OCI-LY1 (cell line): ENCODE measurements around the gene KRTAP10-7.
"Not testable (repeated sequence)": the region's sequence is repeated elsewhere in the genome, so short reads cannot be mapped to it uniquely, and the experiment has no call there.

Experiments
- H2AFZ ChIP-seq: fragments of 200-600 bp; sonication (generic), shearing (Covaris generic); 2 replicates; pipeline ENCODE4 v1.6.0; 2014; ENCODE audit warnings: antibody characterized with exemption, mild to moderate bottlenecking, low read length
- H3F3A ChIP-seq: fragments of 200-600 bp; sonication (generic), shearing (Covaris generic); 2 replicates; pipeline ENCODE4 v1.6.0; 2014; ENCODE audit warnings: mild to moderate bottlenecking, antibody characterized with exemption, low read length, moderate library complexity; ENCODE audit not compliant: insufficient read depth
- H3K27ac ChIP-seq: fragments of 200-600 bp; sonication (generic); 2 replicates; pipeline ENCODE4 v1.5.1; 2014; ENCODE audit warnings: low read length, mixed run types, mild to moderate bottlenecking, low read depth; ENCODE audit not compliant: poor library complexity, severe bottlenecking
- H3K27me3 ChIP-seq: fragments of 200-600 bp; sonication (generic); 2 replicates; pipeline ENCODE4 v1.6.0; 2014; ENCODE audit warnings: antibody characterized with exemption, mild to moderate bottlenecking, low read length, moderate library complexity; ENCODE audit not compliant: insufficient read depth
- H3K36me3 ChIP-seq: fragments of 200-600 bp; sonication (generic); 2 replicates; pipeline ENCODE4 v1.6.1; 2014; ENCODE audit warnings: mild to moderate bottlenecking, antibody characterized with exemption, low read length, moderate library complexity, mixed read lengths; ENCODE audit not compliant: insufficient read depth
- H3K4me1 ChIP-seq: fragments of 200-600 bp; sonication (generic); 2 replicates; pipeline ENCODE4 v1.5.1; 2014; ENCODE audit warnings: mild to moderate bottlenecking, low read length, moderate library complexity; ENCODE audit not compliant: insufficient read depth, severe bottlenecking
- H3K4me2 ChIP-seq: fragments of 200-600 bp; sonication (generic), shearing (Covaris generic); 2 replicates; pipeline ENCODE4 v1.6.1; 2014; ENCODE audit warnings: low read length
- H3K4me3 ChIP-seq: fragments of 200-600 bp; sonication (generic); 2 replicates; pipeline ENCODE4 v1.5.1; 2014; ENCODE audit warnings: low read length, low read depth, mild to moderate bottlenecking, mixed read lengths; ENCODE audit not compliant: poor library complexity, severe bottlenecking
- H3K79me2 ChIP-seq: fragments of 200-600 bp; shearing (Covaris generic); 2 replicates; pipeline ENCODE4 v1.6.1; 2016; ENCODE audit warnings: mixed run types, low read length, mixed read lengths; ENCODE audit not compliant: insufficient read depth
- H3K9ac ChIP-seq: fragments of 200-600 bp; sonication (generic), shearing (Covaris generic); 2 replicates; pipeline ENCODE4 v1.6.1; 2014; ENCODE audit warnings: mild to moderate bottlenecking, low read length, mixed read lengths
- H3K9me2 ChIP-seq: fragments of 200-600 bp; sonication (generic), shearing (Covaris generic); 2 replicates; pipeline ENCODE4 v1.6.1; 2014; ENCODE audit warnings: low read depth, mild to moderate bottlenecking, low read length, mixed read lengths
- H3K9me3 ChIP-seq: fragments of 200-600 bp; shearing (Covaris generic); 2 replicates; pipeline ENCODE4 v1.6.1; 2014; ENCODE audit warnings: low read length, mixed read lengths
- H4K20me1 ChIP-seq: fragments of 200-600 bp; sonication (generic), shearing (Covaris generic); 2 replicates; pipeline ENCODE4 v1.6.0; 2016; ENCODE audit warnings: mild to moderate bottlenecking, low read length; ENCODE audit not compliant: insufficient read depth
- EZH2 ChIP-seq: fragments of 200-600 bp; sonication (generic), shearing (Covaris generic); IDR thresholded peaks from 2 replicates; pipeline ENCODE4 v1.8.0; 2017; ENCODE audit warnings: borderline replicate concordance, mixed run types, mild to moderate bottlenecking, antibody characterized with exemption, low read length, moderate library complexity, mixed read lengths
- TF ChIP-seq, protein P1 (sequence below): fragments of 200-600 bp; sonication (generic), shearing (Covaris generic); IDR thresholded peaks from 2 replicates; pipeline ENCODE4 v1.5.1; 2017; ENCODE audit warnings: mild to moderate bottlenecking, antibody characterized with exemption, low read length, moderate library complexity, mixed read lengths

The KRTAP10-7 gene

GRCh38 chr21:44637018-44637850, 36.8 kb downstream of the KRTAP10-7 start, which contains the start of gene KRTAP10-10:
KRTAP10-10 (plus strand) TSS chr21:44637356; CDS start chr21:44637418, 62 bp downstream.
- no peaks in the 10 kb centered on the region for H3F3A ChIP-seq
- no peaks in the 10 kb centered on the region for H3K79me2 ChIP-seq
- no peak within 1 kb of the TSS for H3K27ac ChIP-seq
- 0 out of 2 replicates have a peak, but pooled peaks cover under 1% of the 10 kb centered on the region for H3K9me3 ChIP-seq
- no peaks in the 10 kb centered on the region for H3K27me3 ChIP-seq
- H3K9ac ChIP-seq, result no peak within 1 kb of the TSS
- no peak within 1 kb of the TSS for H2AFZ ChIP-seq
- H3K4me2 ChIP-seq, result no peak within 1 kb of the TSS
- no peaks in the 10 kb centered on the region for H3K9me2 ChIP-seq
- no peaks in the 10 kb centered on the region for H3K36me3 ChIP-seq
- no peak within 1 kb of the TSS for H3K4me3 ChIP-seq
- H4K20me1 ChIP-seq, result no peaks in the 10 kb centered on the region
- TF ChIP-seq, protein P1, sequence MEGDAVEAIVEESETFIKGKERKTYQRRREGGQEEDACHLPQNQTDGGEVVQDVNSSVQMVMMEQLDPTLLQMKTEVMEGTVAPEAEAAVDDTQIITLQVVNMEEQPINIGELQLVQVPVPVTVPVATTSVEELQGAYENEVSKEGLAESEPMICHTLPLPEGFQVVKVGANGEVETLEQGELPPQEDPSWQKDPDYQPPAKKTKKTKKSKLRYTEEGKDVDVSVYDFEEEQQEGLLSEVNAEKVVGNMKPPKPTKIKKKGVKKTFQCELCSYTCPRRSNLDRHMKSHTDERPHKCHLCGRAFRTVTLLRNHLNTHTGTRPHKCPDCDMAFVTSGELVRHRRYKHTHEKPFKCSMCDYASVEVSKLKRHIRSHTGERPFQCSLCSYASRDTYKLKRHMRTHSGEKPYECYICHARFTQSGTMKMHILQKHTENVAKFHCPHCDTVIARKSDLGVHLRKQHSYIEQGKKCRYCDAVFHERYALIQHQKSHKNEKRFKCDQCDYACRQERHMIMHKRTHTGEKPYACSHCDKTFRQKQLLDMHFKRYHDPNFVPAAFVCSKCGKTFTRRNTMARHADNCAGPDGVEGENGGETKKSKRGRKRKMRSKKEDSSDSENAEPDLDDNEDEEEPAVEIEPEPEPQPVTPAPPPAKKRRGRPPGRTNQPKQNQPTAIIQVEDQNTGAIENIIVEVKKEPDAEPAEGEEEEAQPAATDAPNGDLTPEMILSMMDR, result no peak
- TF ChIP-seq EZH2, result no peak
- no peaks in the 10 kb centered on the region for H3K4me1 ChIP-seq

GRCh38 chr21:44637851-44638348, 37.5 kb downstream of the KRTAP10-7 start:
- not testable (repeated sequence) for H4K20me1 ChIP-seq, H3K9me3 ChIP-seq, H3K27ac ChIP-seq, H2AFZ ChIP-seq, H3K9me2 ChIP-seq, H3K9ac ChIP-seq, H3K79me2 ChIP-seq, H3F3A ChIP-seq, H3K4me1 ChIP-seq, H3K27me3 ChIP-seq, H3K4me2 ChIP-seq, H3K36me3 ChIP-seq, H3K4me3 ChIP-seq

- not testable (repeated sequence) for H3K9me3 ChIP-seq, H3K27ac ChIP-seq, H3K4me2 ChIP-seq, H2AFZ ChIP-seq, H4K20me1 ChIP-seq, H3K36me3 ChIP-seq, H3K9ac ChIP-seq, H3F3A ChIP-seq, H3K4me3 ChIP-seq, H3K4me1 ChIP-seq, H3K27me3 ChIP-seq, H3K9me2 ChIP-seq, H3K79me2 ChIP-seq
Observed at GRCh38 chr21:44638506-44639330, 38.3 kb downstream of the KRTAP10-7 start.

DNA sequence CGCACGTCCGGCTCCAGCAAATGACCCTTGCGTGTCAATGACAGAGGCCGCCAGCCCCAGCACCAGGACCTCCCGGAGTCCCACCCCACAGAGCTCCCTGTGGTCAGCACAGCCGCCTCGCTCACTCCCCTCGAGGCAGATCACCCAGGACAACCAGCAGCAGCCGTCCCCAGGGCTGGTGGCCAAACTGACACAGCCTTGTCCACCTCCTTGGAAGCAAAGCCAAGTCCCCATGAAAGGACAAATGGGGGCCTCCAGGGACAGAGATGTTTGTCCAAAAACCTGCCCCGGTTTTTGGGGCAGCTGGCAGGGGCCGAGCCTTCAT, 38.9 kb downstream of the KRTAP10-7 start:
- Histone ChIP-seq H4K20me1 (no peaks in the 10 kb centered on the region), H3K9me3 (peaks cover 4% of the 10 kb centered on the region), H3K36me3 (no peaks in the 10 kb centered on the region), H3K79me2 (no peaks in the 10 kb centered on the region), H3F3A (no peaks in the 10 kb centered on the region), H3K27me3 (no peaks in the 10 kb centered on the region), H3K4me3 (no peak overlapping the region), H3K4me1 (no peaks in the 10 kb centered on the region), H2AFZ (no peak overlapping the region), H3K9ac (no peak overlapping the region), H3K9me2 (no peaks in the 10 kb centered on the region), H3K4me2 (no peak overlapping the region), H3K27ac (no peak overlapping the region)
- TF ChIP-seq, protein P1, result no peak
